ENCODE data around the gene SLC22A3.
"Not testable (repeated sequence)": the region's sequence is repeated elsewhere in the genome, so short reads cannot be mapped to it uniquely, and the experiment has no call there.

The SLC22A3 gene

GRCh38 chr6:160374836-160375560 lies 26.8 kb downstream of the SLC22A3 start:
- no peak for DNase-seq

GRCh38 chr6:160375561-160375949 lies 27.4 kb downstream of the SLC22A3 start:
- no peak for DNase-seq

GRCh38 chr6:160376445-160376844 lies 28.3 kb downstream of the SLC22A3 start:
- no peak for DNase-seq

- no peak for DNase-seq
Observed at GRCh38 chr6:160378218-160378617, 30.0 kb downstream of the SLC22A3 start.

GRCh38 chr6:160378882-160379281 lies 30.7 kb downstream of the SLC22A3 start:
- DNase-seq = no peak

- no peak for DNase-seq
Observed at GRCh38 chr6:160379466-160379865, 31.3 kb downstream of the SLC22A3 start.

- DNase-seq = no peak
Observed at GRCh38 chr6:160382946-160383345, 34.8 kb downstream of the SLC22A3 start.

GRCh38 chr6:160386869-160387530 lies 38.8 kb downstream of the SLC22A3 start:
- no peak for DNase-seq

- no peak for DNase-seq
Observed at GRCh38 chr6:160387916-160388643, 39.9 kb downstream of the SLC22A3 start.

- no peak for DNase-seq
Observed at GRCh38 chr6:160388922-160389321, 40.7 kb downstream of the SLC22A3 start.

- DNase-seq = no peak
Observed at GRCh38 chr6:160391419-160392116, 43.4 kb downstream of the SLC22A3 start.

- DNase-seq = not testable (repeated sequence)
Observed at GRCh38 chr6:160393442-160393841, 45.3 kb downstream of the SLC22A3 start.

- no peak for DNase-seq
Observed at GRCh38 chr6:160393891-160394653, 45.9 kb downstream of the SLC22A3 start.

- DNase-seq = no peak
Observed at GRCh38 chr6:160394654-160395035, 46.5 kb downstream of the SLC22A3 start.

- DNase-seq = no peak
Observed at GRCh38 chr6:160395187-160395586, 47.0 kb downstream of the SLC22A3 start.

GRCh38 chr6:160396292-160396691 lies 48.1 kb downstream of the SLC22A3 start:
- no peak for DNase-seq

- DNase-seq = no peak
Observed at GRCh38 chr6:160398674-160399271, 50.6 kb downstream of the SLC22A3 start.

- DNase-seq = no peak
Observed at GRCh38 chr6:160400446-160400845, 52.3 kb downstream of the SLC22A3 start.

- no peak for DNase-seq
Observed at GRCh38 chr6:160408528-160408927, 60.4 kb downstream of the SLC22A3 start.

GRCh38 chr6:160412993-160413392 lies 64.8 kb downstream of the SLC22A3 start:
- DNase-seq = no peak

GRCh38 chr6:160417146-160417545 lies 69.0 kb downstream of the SLC22A3 start:
- DNase-seq = no peak

GRCh38 chr6:160417550-160417949 lies 69.4 kb downstream of the SLC22A3 start:
- DNase-seq = no peak
